ENCODE measurements around the gene CMC1.

The CMC1 gene

DNA sequence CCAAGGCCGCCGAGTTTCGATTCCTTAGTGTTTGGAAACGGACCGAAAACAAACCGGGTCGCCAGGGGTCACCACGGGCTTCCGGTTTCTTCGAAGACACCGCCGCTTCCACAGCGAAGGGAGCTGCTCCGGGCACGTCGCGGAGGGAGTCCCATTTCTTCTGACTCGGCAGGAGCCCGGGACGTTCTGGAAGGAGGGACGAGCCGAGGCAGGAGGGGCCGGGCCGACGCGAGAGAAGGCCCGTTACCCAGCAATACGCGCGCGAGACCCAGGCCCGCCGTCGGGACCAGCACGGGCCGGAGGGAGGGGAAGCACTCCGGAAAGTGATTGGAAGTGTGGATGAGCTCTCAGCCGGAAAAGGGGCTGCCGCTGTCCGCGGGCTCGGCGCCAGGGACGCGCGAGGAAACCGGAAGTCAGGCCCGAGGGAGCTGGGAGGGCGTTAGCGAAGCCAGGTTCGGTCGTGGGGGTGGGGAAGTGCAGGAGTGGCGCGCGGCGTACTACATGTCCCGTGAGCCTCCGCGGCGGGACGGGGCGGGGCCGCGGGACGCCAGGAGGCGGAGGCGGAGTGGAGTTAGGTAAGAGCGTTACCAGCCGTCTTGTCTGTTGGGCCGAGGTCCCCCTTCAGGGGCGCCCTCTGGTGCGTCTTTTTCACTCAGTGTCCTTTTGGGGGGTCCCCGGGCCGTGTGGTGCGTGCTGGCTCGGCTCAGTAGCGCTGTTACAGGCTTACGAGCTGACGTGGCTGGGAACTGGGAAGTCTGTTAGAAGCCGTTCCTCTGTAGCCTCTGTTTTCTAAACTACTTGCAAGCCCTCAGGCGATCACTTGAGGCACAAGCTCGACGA, 107.4 kb downstream of the CMC1 start, which contains the start of the genes AZI2 and ZCWPW2:
Gene AZI2, minus strand, starts transcription at position 196 of the 840 bp plus-strand sequence. CDS start 8,207 bp downstream, outside the sequence.
Gene ZCWPW2, plus strand, starts transcription at position 93 of the 840 bp plus-strand sequence. CDS start 64,348 bp downstream, outside the sequence.
- peak within 1 kb of the TSS; percentile 81 for H3K4me3 ChIP-seq (ENCODE audit: low read depth, low read length)
- DNase-seq (ENCODE audit: low read depth): peak; percentile 99
- peak; percentile 38 for TF ChIP-seq CTCF (conservative IDR thresholded peaks at IDR 0.05; ENCODE audit: low read depth, low read length)

GRCh38 chr3:28349469-28350000, 108.1 kb downstream of the CMC1 start:
- DNase-seq (ENCODE audit: low read depth): peak; percentile 26
- no peak for TF ChIP-seq CTCF (conservative IDR thresholded peaks at IDR 0.05; ENCODE audit: low read depth, low read length)

More at GRCh38 chr3:28349469-28350000, 108.1 kb downstream of the CMC1 start:
- peak overlapping the region; percentile 81 for H3K4me3 ChIP-seq (ENCODE audit: low read depth, low read length)

Measured in choroid plexus epithelial cell (primary cell).